ENCODE data around the gene LY86. TPM values are rescaled to one million over a fixed set of nuclear protein-coding genes. Genes with fewer than 3 reads are reported as not detected.

The LY86 gene
- total RNA-seq, 4 donors from 2014 or later = 0.88 to 2.1 (median 1.6) TPM; not detected in 1

DNA sequence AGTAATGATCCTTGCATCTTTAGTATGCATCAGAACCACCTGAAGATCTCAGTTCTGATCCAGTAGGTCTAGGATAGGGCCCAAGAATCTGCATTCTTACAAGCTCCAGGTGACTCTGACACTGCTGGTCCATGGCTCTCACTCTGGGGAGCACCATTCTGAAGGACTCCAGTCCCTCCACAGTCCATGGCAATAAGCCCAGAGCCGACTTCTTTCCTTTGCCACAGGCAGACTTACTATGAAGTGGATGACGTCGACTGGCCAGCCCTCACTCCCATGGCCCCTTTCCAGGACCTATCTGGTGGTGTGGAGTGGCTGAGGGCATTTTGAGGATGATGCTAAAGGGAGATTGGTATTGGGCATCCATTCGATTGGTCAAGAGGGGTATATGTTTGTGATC is 21.8 kb upstream of the LY86 start:
- no peak overlapping the region for H3K4me3 ChIP-seq (ENCODE audit: low read depth, poor library complexity, severe bottlenecking)
- intact Hi-C loops (cut with DNase I; ENCODE audit: low total_unique reads) = no loop called here
- DNase-seq (ENCODE audit: low spot score in 2 of 2) = peak in 1 of 2 donors; percentile 63
- TF ChIP-seq, protein P1, sequence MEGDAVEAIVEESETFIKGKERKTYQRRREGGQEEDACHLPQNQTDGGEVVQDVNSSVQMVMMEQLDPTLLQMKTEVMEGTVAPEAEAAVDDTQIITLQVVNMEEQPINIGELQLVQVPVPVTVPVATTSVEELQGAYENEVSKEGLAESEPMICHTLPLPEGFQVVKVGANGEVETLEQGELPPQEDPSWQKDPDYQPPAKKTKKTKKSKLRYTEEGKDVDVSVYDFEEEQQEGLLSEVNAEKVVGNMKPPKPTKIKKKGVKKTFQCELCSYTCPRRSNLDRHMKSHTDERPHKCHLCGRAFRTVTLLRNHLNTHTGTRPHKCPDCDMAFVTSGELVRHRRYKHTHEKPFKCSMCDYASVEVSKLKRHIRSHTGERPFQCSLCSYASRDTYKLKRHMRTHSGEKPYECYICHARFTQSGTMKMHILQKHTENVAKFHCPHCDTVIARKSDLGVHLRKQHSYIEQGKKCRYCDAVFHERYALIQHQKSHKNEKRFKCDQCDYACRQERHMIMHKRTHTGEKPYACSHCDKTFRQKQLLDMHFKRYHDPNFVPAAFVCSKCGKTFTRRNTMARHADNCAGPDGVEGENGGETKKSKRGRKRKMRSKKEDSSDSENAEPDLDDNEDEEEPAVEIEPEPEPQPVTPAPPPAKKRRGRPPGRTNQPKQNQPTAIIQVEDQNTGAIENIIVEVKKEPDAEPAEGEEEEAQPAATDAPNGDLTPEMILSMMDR (IDR thresholded peaks at IDR 0.05) = no peak
- TF ChIP-seq POLR2A (IDR thresholded peaks at IDR 0.05) = no peak
- 81 to 83% methylated on average over 4 of the region's 4 CpGs for WGBS, 2 donors

DNA sequence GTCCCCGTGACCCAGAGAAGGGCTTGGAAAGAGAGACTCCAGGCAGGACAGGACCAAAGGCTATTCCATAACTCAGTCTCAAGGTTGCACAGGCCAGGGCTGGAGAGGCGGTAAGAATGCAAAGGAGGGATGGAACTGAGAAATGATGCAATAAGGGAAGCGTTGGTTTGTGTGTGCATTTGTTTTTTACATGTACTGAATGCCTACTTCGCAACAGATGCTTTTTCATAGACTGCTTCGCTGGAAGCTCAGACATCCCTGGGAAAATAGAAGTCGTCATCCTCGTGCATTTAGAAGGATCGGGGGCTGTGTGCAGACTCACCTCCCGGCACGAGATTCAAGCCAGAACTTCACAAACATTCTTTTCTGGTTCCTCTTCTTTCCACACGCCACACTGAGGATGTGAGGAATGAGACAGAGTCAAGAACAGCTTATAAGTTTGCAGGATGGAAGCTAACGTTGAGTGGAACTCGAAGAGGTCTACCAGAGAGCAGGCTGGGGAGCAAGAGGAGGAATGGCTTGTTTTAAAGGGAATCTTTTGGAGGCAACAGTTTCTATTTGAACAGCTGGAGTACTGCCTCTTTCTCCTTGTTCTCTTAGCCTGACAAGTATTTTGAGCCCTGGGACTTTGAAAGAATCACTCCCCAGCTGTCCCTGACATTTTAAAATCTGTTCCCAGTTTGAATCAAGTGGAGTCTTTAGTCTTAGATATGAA is 19.3 kb upstream of the LY86 start:
- DNase-seq (ENCODE audit: low spot score in 2 of 2) = no peak
- no peak overlapping the region for H3K4me3 ChIP-seq (ENCODE audit: low read depth, poor library complexity, severe bottlenecking)
- TF ChIP-seq, protein P1 (IDR thresholded peaks at IDR 0.05) = no peak
- TF ChIP-seq POLR2A (IDR thresholded peaks at IDR 0.05) = no peak
- WGBS, 2 donors = 84 to 85% methylated on average over 13 of the region's 13 CpGs
- intact Hi-C loops (cut with DNase I; ENCODE audit: low total_unique reads) = no loop called here

DNA sequence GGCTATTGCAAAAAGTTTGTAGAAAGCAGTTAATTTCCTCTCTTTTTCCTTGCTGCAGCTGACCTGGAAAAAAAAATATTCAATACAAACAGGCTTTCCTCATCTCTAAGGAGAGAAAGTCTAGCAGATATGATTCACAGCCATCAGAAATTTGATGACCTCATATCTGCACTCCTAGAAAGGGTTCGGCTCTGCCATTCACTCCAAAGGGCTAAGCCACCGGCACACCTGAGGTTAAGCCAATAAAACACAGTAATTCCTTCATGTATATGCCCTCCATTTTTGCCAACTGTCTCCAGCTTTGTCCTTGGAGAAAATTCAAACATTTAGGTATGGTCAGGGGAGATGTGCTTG is 18.7 kb upstream of the LY86 start:
- H3K4me3 ChIP-seq (ENCODE audit: low read depth, poor library complexity, severe bottlenecking) = no peak overlapping the region
- DNase-seq (ENCODE audit: low spot score in 2 of 2) = no peak
- intact Hi-C loops (cut with DNase I; ENCODE audit: low total_unique reads) = no loop called here
- 66 to 84% methylated on average over 2 of the region's 2 CpGs for WGBS, 2 donors
- TF ChIP-seq, protein P1 (IDR thresholded peaks at IDR 0.05) = no peak
- TF ChIP-seq POLR2A (IDR thresholded peaks at IDR 0.05) = no peak

DNA sequence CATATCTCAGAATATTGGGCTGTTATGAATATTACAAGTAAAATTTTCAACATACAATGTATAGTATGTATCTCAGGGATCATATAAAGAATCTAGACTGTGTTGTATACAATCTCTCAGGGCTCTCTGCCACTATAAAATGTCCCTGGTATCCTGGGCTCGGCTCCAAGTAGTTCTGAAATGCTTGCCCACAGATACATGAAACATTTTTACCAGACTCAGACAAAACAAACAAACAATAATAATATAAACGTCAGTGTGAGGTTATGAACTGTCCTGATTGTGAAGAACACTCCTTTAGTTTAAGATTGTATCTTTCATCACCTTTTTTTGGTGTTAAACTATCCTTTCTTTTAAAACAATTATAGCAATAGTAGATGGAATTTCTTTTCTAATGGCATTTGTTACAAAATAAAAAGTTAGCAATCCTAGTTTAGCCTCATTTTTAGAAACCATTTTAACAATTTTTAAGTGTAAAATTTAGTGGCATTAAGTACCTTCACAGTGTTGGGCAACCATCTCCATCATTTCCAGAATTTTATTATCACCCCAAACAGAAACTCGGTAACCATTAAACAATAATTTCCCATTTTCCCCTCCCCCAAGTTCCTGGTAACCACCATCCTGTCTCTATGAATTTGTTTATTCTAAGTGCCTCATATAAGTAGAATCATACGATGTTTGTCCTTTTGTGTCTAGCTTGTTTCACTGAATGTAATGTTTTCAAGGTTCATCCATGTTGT is 17.4 kb upstream of the LY86 start:
- WGBS, 2 donors = 61 to 65% methylated on average over 4 of the region's 4 CpGs
- intact Hi-C loops (cut with DNase I; ENCODE audit: low total_unique reads) = no loop called here
- DNase-seq (ENCODE audit: low spot score in 2 of 2) = no peak
- H3K4me3 ChIP-seq (ENCODE audit: low read depth, poor library complexity, severe bottlenecking) = no peak overlapping the region
- TF ChIP-seq, protein P1 (IDR thresholded peaks at IDR 0.05) = no peak
- TF ChIP-seq POLR2A (IDR thresholded peaks at IDR 0.05) = no peak

DNA sequence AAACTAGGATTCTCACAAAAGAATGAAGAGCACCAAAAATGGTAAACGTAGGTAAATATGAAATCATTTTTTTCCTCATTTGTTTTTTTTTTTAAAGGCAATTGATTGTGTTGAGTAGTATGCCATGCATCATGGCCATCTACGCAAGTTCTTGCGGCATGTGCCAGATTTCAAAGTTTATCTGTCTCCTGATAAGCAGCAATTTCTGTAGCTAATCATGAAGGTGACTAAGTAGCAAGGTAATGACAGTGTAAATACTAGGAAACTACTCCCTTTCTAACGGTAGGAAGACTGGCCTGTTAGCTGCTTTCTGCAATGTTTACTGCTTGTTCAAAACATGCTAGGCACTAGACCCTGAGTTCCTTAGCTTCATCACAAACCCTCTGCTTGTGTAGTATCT is 13.4 kb upstream of the LY86 start:
- 85 to 93% methylated on average over 4 of the region's 4 CpGs for WGBS, 2 donors
- TF ChIP-seq, protein P1 (IDR thresholded peaks at IDR 0.05) = no peak
- intact Hi-C loops (cut with DNase I; ENCODE audit: low total_unique reads) = no loop called here
- no peak for DNase-seq (ENCODE audit: low spot score in 2 of 2)
- H3K4me3 ChIP-seq (ENCODE audit: low read depth, poor library complexity, severe bottlenecking) = no peak overlapping the region
